HEK293T (cell line): ENCODE measurements around the gene ROCK1.

Experiments
- CTCF ChIA-PET: fragments of 350-600 bp; formaldehyde crosslinking; extraction: SDS; loops from one replicate; lab custom pipeline; 2021; ENCODE audit warnings: antibody characterized with exemption, inconsistent platforms; lab: Yijun Ruan, JAX
- POLR2A ChIA-PET: fragments of 350-600 bp; formaldehyde crosslinking; extraction: SDS; loops from one replicate; lab custom pipeline; 2020; ENCODE audit warnings: antibody characterized with exemption, inconsistent platforms; lab: Yijun Ruan, JAX
- DNase-seq: peaks from one replicate; pipeline ENCODE4 v3.0.0; 2012; ENCODE audit warnings: mixed read lengths; ENCODE audit errors: extremely low spot score
- ARNT ChIP-seq: fragments of 450-650 bp; IDR thresholded peaks from 2 replicates; pipeline ENCODE4 v1.6.1; 2017; ENCODE audit warnings: mild to moderate bottlenecking
- BHLHE40 ChIP-seq: fragments of 450-650 bp; IDR thresholded peaks from 2 replicates; pipeline ENCODE4 v1.6.1; 2016; ENCODE audit warnings: mild to moderate bottlenecking, moderate library complexity, borderline replicate concordance
- CTBP1 ChIP-seq: fragments of 450-650 bp; IDR thresholded peaks from 2 replicates; pipeline ENCODE4 v1.6.1; 2016; ENCODE audit warnings: borderline replicate concordance
- ELF4 ChIP-seq: fragments of 450-650 bp; IDR thresholded peaks from 2 replicates; pipeline ENCODE4 v1.6.1; 2017; ENCODE audit warnings: antibody characterized with exemption
- FOXA1 ChIP-seq: fragments of 450-650 bp; IDR thresholded peaks from 2 replicates; pipeline ENCODE4 v1.6.1; 2016; ENCODE audit warnings: mild to moderate bottlenecking
- FOXK2 ChIP-seq: fragments of 450-650 bp; IDR thresholded peaks from 2 replicates; pipeline ENCODE4 v1.6.1; 2016; ENCODE audit warnings: mild to moderate bottlenecking
- FOXM1 ChIP-seq: fragments of 450-650 bp; IDR thresholded peaks from 2 replicates; pipeline ENCODE4 v1.6.1; 2017; ENCODE audit warnings: mild to moderate bottlenecking, borderline replicate concordance
- HDGF ChIP-seq: fragments of 450-650 bp; IDR thresholded peaks from 2 replicates; pipeline ENCODE4 v1.6.1; 2017; ENCODE audit warnings: antibody characterized with exemption, borderline replicate concordance
- L3MBTL2 ChIP-seq: fragments of 450-650 bp; conservative IDR thresholded peaks from 2 replicates; pipeline ENCODE4 v1.6.1; 2016; ENCODE audit warnings: mild to moderate bottlenecking
- LEF1 ChIP-seq: fragments of 450-650 bp; IDR thresholded peaks from 2 replicates; pipeline ENCODE4 v1.6.1; 2017; ENCODE audit warnings: mild to moderate bottlenecking, borderline replicate concordance
- NFRKB ChIP-seq: fragments of 450-650 bp; IDR thresholded peaks from 2 replicates; pipeline ENCODE4 v1.6.1; 2016; ENCODE audit warnings: mild to moderate bottlenecking, moderate library complexity
- SP1 ChIP-seq: fragments of 450-650 bp; IDR thresholded peaks from 2 replicates; pipeline ENCODE4 v1.6.1; 2017
- SUZ12 ChIP-seq: fragments of 450-650 bp; IDR thresholded peaks from 2 replicates; pipeline ENCODE4 v1.6.1; 2016; ENCODE audit warnings: mild to moderate bottlenecking
- TARDBP ChIP-seq: fragments of 450-650 bp; IDR thresholded peaks from 2 replicates; pipeline ENCODE4 v1.6.1; 2016
- ZNF384 ChIP-seq: fragments of 450-650 bp; IDR thresholded peaks from 2 replicates; pipeline ENCODE4 v1.6.1; 2016
- TF ChIP-seq, protein P1 (sequence below): fragments of 450-650 bp; IDR thresholded peaks from 2 replicates; pipeline ENCODE4 v1.6.1; 2016

ROCK1 gene

DNA sequence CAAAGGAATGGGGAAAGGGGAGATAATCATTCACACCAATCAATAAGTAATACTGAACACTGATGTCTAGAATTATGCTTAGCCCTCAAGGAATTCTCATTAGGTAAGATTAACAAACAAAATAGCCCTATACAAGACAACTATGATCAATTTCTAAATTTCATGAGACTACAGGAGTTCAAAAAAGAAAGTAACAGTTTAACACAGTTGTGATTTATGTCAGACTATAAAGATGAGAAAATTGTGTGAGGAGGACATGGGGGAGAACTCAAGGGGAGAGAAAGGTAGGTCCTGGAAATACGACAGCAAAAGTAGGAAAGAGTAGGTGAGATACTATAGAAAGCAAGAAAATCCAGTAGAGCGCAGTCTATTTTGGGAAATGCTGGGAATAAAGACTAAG, 14.9 kb downstream of the ROCK1 start:
- ChIA-PET POLR2A (no interaction called here), CTCF (no interaction called here)
- TF ChIP-seq BHLHE40 (no peak), FOXM1 (no peak), ZNF384 (no peak)
- TF ChIP-seq, protein P1, sequence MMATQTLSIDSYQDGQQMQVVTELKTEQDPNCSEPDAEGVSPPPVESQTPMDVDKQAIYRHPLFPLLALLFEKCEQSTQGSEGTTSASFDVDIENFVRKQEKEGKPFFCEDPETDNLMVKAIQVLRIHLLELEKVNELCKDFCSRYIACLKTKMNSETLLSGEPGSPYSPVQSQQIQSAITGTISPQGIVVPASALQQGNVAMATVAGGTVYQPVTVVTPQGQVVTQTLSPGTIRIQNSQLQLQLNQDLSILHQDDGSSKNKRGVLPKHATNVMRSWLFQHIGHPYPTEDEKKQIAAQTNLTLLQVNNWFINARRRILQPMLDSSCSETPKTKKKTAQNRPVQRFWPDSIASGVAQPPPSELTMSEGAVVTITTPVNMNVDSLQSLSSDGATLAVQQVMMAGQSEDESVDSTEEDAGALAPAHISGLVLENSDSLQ = no peak
- no peak for DNase-seq

GRCh38 chr18:21093133-21093532, 18.5 kb downstream of the ROCK1 start:
- no peak for DNase-seq
- TF ChIP-seq FOXA1 (no peak), ZNF384 (no peak), LEF1 (no peak), SP1 (no peak), ARNT (no peak), SUZ12 (no peak), CTBP1 (no peak), FOXM1 (no peak), NFRKB (no peak), L3MBTL2 (no peak), HDGF (no peak), TARDBP (no peak), BHLHE40 (no peak)
- TF ChIP-seq, protein P1 = no peak
- POLR2A ChIA-PET = no interaction called here
- CTCF ChIA-PET = no interaction called here

GRCh38 chr18:21090680-21091079, 20.9 kb downstream of the ROCK1 start:
- no peak for TF ChIP-seq ZNF384
- no peak for TF ChIP-seq FOXK2
- TF ChIP-seq, protein P1 = no peak
- no peak for TF ChIP-seq BHLHE40
- TF ChIP-seq ELF4 = no peak
- TF ChIP-seq SUZ12 = no peak
- TF ChIP-seq SP1 = no peak
- TF ChIP-seq TARDBP = no peak
- no peak for TF ChIP-seq ARNT
- no peak for TF ChIP-seq L3MBTL2
- no peak for TF ChIP-seq LEF1
- TF ChIP-seq CTBP1 = no peak
- no peak for TF ChIP-seq HDGF
- no peak for TF ChIP-seq NFRKB
- TF ChIP-seq FOXA1 = no peak
- no peak for TF ChIP-seq FOXM1
- CTCF ChIA-PET = interaction anchor here (0.6 kb wide), 1 partner anchor 9 kb away, joined by 3 read pairs; no protein-coding TSS in a partner anchor
- POLR2A ChIA-PET = interaction anchor here (1.1 kb wide), 1 partner anchor 9 kb away, joined by 4 read pairs; no protein-coding TSS in a partner anchor
- no peak for DNase-seq

DNA sequence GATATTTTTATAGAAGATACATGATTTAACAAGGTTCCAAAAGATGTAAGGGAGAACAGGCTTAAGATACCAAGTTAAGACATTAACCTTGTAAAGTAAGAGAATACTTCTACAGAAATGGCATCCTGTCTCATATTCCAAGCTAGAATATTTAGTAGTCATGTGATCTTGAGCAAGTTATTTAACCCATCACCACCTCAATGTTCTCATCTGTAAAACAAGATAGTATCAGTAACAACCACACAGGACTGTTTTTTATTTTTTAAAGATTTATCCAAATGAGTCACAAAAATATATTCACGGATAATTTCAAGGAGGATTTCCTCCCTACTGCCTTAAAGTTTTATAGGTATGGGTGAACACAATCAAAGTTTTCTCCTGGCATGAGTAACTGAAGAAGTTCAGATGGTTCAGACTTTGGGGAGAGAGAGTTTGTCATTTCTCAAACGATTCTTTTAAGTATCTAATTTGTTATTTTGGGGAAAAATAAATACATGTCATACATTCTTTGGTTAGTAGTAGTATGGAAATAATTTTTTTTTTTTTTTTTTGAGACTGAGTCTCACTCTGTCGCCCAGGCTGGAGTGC, 25.9 kb downstream of the ROCK1 start:
- POLR2A ChIA-PET = no interaction called here
- no peak for DNase-seq
- TF ChIP-seq CTBP1 = no peak
- CTCF ChIA-PET = no interaction called here

DNA sequence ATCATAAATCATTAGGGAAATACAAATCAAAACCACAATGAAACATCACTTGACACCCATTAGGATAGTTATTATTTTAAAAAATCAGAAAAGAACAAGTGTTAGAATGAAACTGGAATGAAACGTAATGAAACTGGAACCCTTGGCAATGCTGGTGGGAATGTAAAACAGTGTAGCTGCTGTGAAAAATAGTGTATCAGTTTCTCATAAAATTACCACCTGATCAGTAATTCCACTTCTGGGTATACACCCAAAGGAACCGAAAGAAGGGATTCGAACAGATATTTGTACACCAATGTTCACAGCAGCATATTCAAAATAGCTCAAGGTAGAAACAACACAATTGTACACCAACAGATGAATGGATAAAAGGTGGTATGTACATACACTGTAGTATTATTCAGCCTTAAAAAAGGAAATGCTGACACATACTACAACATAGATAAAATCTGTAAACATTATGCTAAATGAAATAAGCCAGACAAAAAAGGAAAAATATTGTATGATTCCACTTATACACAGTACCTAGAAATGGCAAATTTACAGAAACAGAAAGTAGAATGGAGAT, 27.0 kb downstream of the ROCK1 start:
- CTCF ChIA-PET = no interaction called here
- DNase-seq = no peak
- POLR2A ChIA-PET = no interaction called here
- no peak for TF ChIP-seq HDGF
- no peak for TF ChIP-seq FOXM1

- CTCF ChIA-PET = interaction anchor here (0.6 kb wide), 1 partner anchor 57 kb away, joined by 5 read pairs; no protein-coding TSS in a partner anchor
- TF ChIP-seq ARNT (no peak), ZNF384 (no peak), ELF4 (no peak), CTBP1 (no peak)
- no peak for DNase-seq
- POLR2A ChIA-PET = no interaction called here
Measured at GRCh38 chr18:21083017-21083416, 28.6 kb downstream of the ROCK1 start.

- ChIA-PET CTCF (no interaction called here), POLR2A (interaction anchor here (0.8 kb wide), 1 partner anchor 10 kb away, joined by 4 read pairs; no protein-coding TSS in a partner anchor)
- no peak for DNase-seq
- TF ChIP-seq SUZ12 = no peak
- no peak for TF ChIP-seq ARNT
- no peak for TF ChIP-seq HDGF
- no peak for TF ChIP-seq BHLHE40
- TF ChIP-seq, protein P1 = no peak
- TF ChIP-seq SP1 = no peak
- no peak for TF ChIP-seq ELF4
- TF ChIP-seq FOXM1 = no peak
- TF ChIP-seq L3MBTL2 = no peak
- no peak for TF ChIP-seq FOXK2
- TF ChIP-seq LEF1 = no peak
- no peak for TF ChIP-seq FOXA1
- no peak for TF ChIP-seq CTBP1
- no peak for TF ChIP-seq NFRKB
- TF ChIP-seq ZNF384 = no peak
Measured at GRCh38 chr18:21081426-21081825, 30.2 kb downstream of the ROCK1 start.
